Calu3 (cell line): ENCODE measurements around the gene COPA. TPM values are rescaled to one million over a fixed set of nuclear protein-coding genes. Genes with fewer than 3 reads are reported as not detected.
"Not testable (repeated sequence)": the region's sequence is repeated elsewhere in the genome, so short reads cannot be mapped to it uniquely, and the experiment has no call there.

Experiments used
- BruUV-seq: library from RNA; stranded (reverse); fragments of 400-500 nt; replicated peaks from 2 replicates; lab custom pipeline; 2021; lab: Mats Ljungman, UMichigan
- CTCF ChIA-PET: fragments of 300-600 bp; sonication (Branson Sonifier 250); formaldehyde crosslinking; loops from one replicate; lab custom pipeline; 2022; ENCODE audit warnings: antibody characterized with exemption; lab: Charles Lee
- DNase-seq: peaks from one replicate; pipeline ENCODE4 v3.0.0; 2022
- H3K27ac Mint-ChIP-seq: one replicate; pipeline ENCODE4 v1.8.0; 2022; ENCODE audit warnings: mixed read lengths; ENCODE audit not compliant: unreplicated experiment
- H3K27me3 Mint-ChIP-seq: one replicate; pipeline ENCODE4 v1.8.0; 2022; ENCODE audit warnings: mixed read lengths; ENCODE audit not compliant: unreplicated experiment
- H3K36me3 Mint-ChIP-seq: one replicate; pipeline ENCODE4 v1.8.0; 2022; ENCODE audit warnings: mild to moderate bottlenecking, moderate library complexity, mixed read lengths; ENCODE audit not compliant: insufficient read depth, unreplicated experiment
- H3K4me1 Mint-ChIP-seq: one replicate; pipeline ENCODE4 v1.8.0; 2022; ENCODE audit warnings: mild to moderate bottlenecking, low read depth, mixed read lengths; ENCODE audit not compliant: unreplicated experiment
- H3K4me3 Mint-ChIP-seq: one replicate; pipeline ENCODE4 v1.8.0; 2022; ENCODE audit warnings: mild to moderate bottlenecking, low read depth, moderate library complexity, mixed read lengths; ENCODE audit not compliant: unreplicated experiment
- H3K9me3 Mint-ChIP-seq: one replicate; pipeline ENCODE4 v1.8.0; 2022; ENCODE audit warnings: low read depth, mixed read lengths; ENCODE audit not compliant: unreplicated experiment
- CTCF ChIP-seq: fragments of 200-600 bp; IDR thresholded peaks from one replicate; pipeline ENCODE4 v1.8.0; 2022; ENCODE audit warnings: antibody characterized with exemption; ENCODE audit not compliant: unreplicated experiment
- intact Hi-C: fragments of 100-400 bp; cut with micrococcal nuclease; formaldehyde crosslinking; loops from one replicate; pipeline ENCODE4 v1.10.0; 2022; ENCODE audit not compliant: unreplicated experiment
- total RNA-seq: library from RNA; stranded (reverse); gene quantifications from 2 replicates; pipeline ENCODE4 v1.2.3, GENCODE V29; 2022

The COPA gene
- total RNA-seq, 1 experiment from 2014 or later, result 208 TPM

DNA sequence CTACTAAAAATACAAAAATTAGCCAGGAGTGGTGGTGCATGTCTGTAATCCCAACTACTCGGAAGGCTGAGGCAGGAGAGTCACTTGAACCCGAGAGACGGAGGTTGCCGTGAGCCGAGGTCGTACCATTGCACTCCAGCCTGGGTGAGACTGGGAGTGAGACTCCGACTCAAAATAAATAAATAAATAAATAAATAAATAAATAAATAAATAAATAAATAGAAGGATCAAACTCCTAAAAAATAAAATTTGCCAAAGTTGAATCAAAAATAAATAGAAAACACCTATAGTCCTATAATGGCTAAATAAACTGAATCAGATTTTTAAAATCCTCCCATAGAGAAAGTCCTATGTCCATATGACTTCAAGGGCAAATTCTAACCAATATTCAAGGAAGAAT lies 42.9 kb downstream of the COPA start:
- Mint-ChIP-seq H3K4me3 (no peak overlapping the region), H3K36me3 (peaks cover 81% of the 10 kb centered on the region), H3K9me3 (no peaks in the 10 kb centered on the region), H3K27ac (no peak overlapping the region), H3K4me1 (no peaks in the 10 kb centered on the region), H3K27me3 (no peaks in the 10 kb centered on the region)
- no TSS peak for BruUV-seq
- intact Hi-C loops, result no loop called here
- CTCF ChIA-PET, result no interaction called here
- TF ChIP-seq CTCF, result no peak
- DNase-seq, result no peak

GRCh38 chr1:160296036-160296435 lies 47.0 kb downstream of the COPA start:
- TF ChIP-seq CTCF, result no peak
- Mint-ChIP-seq H3K4me1 (no peaks in the 10 kb centered on the region), H3K4me3 (no peak overlapping the region), H3K36me3 (peaks cover 86% of the 10 kb centered on the region), H3K27me3 (no peaks in the 10 kb centered on the region), H3K27ac (no peak overlapping the region), H3K9me3 (no peaks in the 10 kb centered on the region)
- intact Hi-C loops, result loop anchor here (5.0 kb wide), 1 partner anchor 36 kb away; no protein-coding TSS in a partner anchor
- DNase-seq, result no peak
- BruUV-seq, result no TSS peak
- CTCF ChIA-PET, result no interaction called here

DNA sequence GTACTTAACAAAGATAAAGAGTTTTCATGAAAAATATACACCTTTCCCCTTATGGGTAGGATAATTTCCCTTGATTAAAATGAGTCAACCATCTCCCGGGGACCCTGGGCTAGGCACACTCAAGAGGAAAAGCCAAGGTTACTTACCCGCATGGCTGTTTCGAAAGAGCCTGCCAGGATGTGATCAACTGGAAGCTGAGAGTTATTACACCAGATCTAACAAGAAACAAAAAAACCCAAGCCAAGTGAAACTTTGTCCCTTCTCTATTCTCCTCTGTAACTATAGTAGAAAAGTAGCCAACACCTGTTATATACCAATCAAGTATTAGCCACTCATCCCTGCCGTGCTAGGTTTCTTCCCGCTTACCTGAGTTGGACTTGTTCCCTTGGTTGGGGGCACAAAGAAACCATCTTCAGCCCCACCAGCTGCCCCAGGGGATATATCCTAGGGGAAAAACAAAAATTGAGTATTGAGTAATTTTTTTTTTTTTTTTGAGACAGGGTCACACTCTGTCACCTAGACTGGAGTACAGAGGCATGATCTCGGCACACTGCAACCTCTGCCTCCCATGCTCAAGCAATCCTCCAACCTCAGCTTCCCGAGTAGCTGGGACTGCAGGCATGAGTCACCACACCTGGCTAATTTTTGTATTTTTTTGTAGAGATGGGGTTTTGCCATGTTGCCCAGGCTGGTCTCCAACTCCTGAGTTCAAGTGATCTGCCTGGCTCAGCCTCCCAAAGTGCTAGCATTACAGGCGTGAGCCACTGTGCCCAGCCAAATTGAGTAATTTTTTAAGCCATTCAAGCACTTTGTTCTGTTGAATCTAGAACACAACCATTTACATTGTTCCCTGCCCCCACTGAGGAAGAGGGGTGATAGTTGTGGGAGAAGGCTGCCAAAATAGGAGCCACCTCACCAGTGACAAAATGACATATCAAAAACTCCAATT lies 49.8 kb downstream of the COPA start:
- Mint-ChIP-seq H3K4me3 (no peak overlapping the region), H3K27ac (no peak overlapping the region), H3K36me3 (peaks cover 83% of the 10 kb centered on the region), H3K9me3 (no peaks in the 10 kb centered on the region), H3K27me3 (no peaks in the 10 kb centered on the region), H3K4me1 (no peaks in the 10 kb centered on the region)
- no peak for TF ChIP-seq CTCF
- CTCF ChIA-PET, result interaction anchor here (2.5 kb wide), 1 partner anchor 101 kb away, joined by 46 read pairs; no protein-coding TSS in a partner anchor
- intact Hi-C loops, result loop anchor here (5.0 kb wide), 1 partner anchor 84 kb away; no protein-coding TSS in a partner anchor
- BruUV-seq, result no TSS peak
- no peak for DNase-seq

DNA sequence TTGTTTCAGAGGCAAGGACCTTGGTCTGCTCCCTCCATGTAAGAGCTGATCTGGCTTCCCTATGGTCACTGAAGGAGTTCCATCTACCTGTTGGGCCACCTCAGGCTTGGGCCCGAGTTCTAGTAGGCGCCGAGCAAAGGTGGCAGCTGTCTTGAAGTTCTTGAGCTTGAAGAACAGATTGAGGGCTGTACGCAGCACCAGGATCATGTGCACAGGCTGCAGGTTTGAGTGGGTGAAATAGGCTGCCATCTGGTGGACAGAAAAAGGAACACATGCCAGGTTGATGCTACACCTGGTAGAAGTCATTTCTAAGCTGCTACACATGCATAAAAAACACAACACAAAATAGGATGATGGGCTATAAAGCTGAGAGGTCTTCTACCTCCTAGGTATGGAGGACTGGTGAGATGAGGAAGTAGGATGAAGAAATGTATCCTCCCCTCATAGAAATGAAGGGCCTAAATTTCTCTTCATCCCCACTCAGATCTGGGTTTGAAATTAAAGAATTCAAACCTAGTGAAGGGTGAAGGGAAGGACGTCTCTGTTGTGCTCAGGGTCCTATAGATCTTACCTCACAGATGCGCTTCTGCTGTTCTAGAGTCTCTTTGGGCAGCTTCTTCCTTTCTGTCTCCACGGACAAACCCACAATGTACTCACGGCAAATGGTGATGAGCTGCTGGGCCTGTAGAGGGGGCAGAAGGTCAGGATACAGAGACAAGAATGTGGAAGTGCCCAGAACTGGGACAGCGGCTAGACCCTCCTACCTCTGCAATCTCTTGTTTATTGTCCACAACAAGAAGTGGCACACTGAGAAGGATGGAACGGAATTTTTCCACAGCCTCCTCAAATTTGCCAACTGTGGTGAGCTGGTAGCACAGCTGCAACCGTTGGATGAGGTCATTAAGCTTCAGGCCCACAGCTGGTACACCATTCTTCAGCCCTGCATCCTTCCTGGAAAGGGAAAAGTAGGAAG lies 51.5 kb downstream of the COPA start:
- Mint-ChIP-seq H3K9me3 (no peaks in the 10 kb centered on the region), H3K4me1 (peaks cover 6% of the 10 kb centered on the region), H3K27ac (no peak overlapping the region), H3K36me3 (peaks cover 77% of the 10 kb centered on the region), H3K27me3 (no peaks in the 10 kb centered on the region), H3K4me3 (no peak overlapping the region)
- TF ChIP-seq CTCF, result peak; percentile 85
- peak; percentile 75 for DNase-seq
- BruUV-seq, result no TSS peak
- CTCF ChIA-PET, result interaction anchor here (0.5 to 3.4 kb wide), 12 partner anchors 28 to 206 kb away, joined by 3 to 46 read pairs (median 4); partner anchors contain the start of genes DCAF8 and IGSF8
- intact Hi-C loops, result loop anchor here (1.0 to 5.0 kb wide), 3 partner anchors 86 to 192 kb away; no protein-coding TSS in a partner anchor

DNA sequence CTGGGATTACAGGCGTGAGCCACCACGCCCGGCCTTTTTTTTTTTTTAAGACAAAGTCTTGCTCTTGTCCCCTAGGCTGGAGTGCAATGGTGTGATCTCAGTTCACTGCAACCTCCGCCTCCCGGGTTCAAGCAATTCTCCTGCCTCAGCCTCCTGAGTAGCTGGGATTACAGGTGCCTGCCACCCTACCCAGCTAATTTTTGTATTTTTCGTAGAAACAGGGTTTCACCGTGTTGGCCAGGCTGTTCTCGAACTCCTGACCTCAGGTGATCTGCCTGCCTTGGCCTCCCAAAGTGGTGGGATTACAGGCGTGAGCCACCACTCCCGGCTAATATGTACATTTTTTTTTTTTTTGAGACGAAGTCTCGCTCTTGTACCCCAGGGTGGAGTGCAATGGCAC lies 55.3 kb downstream of the COPA start:
- BruUV-seq, H3K9me3 Mint-ChIP-seq, H3K4me3 Mint-ChIP-seq, CTCF ChIA-PET, H3K27ac Mint-ChIP-seq, DNase-seq, H3K27me3 Mint-ChIP-seq: not testable (repeated sequence)
- Mint-ChIP-seq H3K4me1 (peaks cover 17% of the 10 kb centered on the region), H3K36me3 (peaks cover 73% of the 10 kb centered on the region)
- intact Hi-C loops, result loop anchor here (5.0 kb wide), 1 partner anchor 1155 kb away; no protein-coding TSS in a partner anchor
